Astrocyte of the spinal cord (primary cell): ENCODE results near the gene BCL6B.
A peak's percentile ranks its signal among the peaks of the same experiment; 100 is the strongest.
"Not testable (repeated sequence)": the region's sequence is repeated elsewhere in the genome, so short reads cannot be mapped to it uniquely, and the experiment has no call there.

Experiments used
- DNase-seq: peaks from one replicate; pipeline ENCODE4 v3.0.0; 2011; ENCODE audit warnings: low read depth, low spot score
- H3K4me3 ChIP-seq: 2 replicates; pipeline ENCODE4 v1.5.1; 2011; ENCODE audit warnings: low read depth, mild to moderate bottlenecking, low read length, moderate library complexity
- CTCF ChIP-seq: IDR thresholded peaks from 2 replicates; pipeline ENCODE4 v1.5.1; 2012; ENCODE audit warnings: low read depth, mild to moderate bottlenecking, low read length, inconsistent platforms
- in situ Hi-C: cut with HindIII; loops from 2 replicates; pipeline ENCODE4 v1.10.0; 2017; ENCODE audit warnings: low sequenced_read_pairs

BCL6B gene, protein sequence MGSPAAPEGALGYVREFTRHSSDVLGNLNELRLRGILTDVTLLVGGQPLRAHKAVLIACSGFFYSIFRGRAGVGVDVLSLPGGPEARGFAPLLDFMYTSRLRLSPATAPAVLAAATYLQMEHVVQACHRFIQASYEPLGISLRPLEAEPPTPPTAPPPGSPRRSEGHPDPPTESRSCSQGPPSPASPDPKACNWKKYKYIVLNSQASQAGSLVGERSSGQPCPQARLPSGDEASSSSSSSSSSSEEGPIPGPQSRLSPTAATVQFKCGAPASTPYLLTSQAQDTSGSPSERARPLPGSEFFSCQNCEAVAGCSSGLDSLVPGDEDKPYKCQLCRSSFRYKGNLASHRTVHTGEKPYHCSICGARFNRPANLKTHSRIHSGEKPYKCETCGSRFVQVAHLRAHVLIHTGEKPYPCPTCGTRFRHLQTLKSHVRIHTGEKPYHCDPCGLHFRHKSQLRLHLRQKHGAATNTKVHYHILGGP

GRCh38 chr17:7022781-7023571 is at the start of gene BCL6B:
BCL6B (plus strand) TSS chr17:7023050; CDS start chr17:7023672, 622 bp downstream.
- in situ Hi-C loops = no loop called here
- H3K4me3 ChIP-seq = peak within 1 kb of the TSS; percentile 15
- no peak for TF ChIP-seq CTCF
- no peak for DNase-seq

DNA sequence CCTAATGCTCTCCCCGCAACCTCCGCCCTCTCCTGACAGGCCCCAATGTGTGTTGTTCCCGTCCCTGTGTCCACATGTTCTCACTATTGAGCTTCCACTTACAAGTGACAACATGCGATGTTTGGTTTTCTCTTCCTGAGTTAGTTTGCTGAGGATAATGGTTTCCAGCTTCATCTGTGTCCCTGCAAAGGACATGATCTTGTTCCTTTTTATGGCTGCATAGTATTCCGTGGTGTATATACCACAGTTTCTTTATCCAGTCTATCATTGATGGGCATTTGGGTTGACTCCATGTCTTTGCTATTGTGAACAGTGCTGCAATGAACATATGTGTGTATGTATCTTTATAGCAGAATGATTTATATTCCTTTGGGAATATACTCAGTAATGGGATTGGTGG is 43.4 kb upstream of the BCL6B start:
- in situ Hi-C loops, DNase-seq, H3K4me3 ChIP-seq: not testable (repeated sequence)

DNA sequence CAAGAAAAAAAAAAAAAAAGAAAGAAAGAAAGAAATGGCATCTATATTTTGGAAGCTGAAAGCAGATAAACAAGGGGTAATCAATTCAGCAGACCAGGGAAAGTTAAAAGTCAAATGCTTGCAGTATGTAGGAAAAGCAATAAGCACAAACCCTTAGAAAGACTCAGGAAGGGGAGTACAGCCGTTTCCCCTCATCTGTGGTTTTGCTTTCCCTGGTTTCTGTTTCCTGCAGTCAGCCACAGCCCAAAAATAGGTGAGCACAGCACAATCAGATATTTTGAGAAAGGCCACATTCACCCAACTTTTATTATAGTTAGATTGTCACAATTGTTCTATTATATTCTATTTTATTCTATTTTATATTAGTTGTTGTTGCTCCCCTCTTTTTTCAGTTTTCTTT is 41.4 kb upstream of the BCL6B start:
- no peak for TF ChIP-seq CTCF
- no peak overlapping the region for H3K4me3 ChIP-seq
- in situ Hi-C loops = no loop called here
- DNase-seq = no peak

DNA sequence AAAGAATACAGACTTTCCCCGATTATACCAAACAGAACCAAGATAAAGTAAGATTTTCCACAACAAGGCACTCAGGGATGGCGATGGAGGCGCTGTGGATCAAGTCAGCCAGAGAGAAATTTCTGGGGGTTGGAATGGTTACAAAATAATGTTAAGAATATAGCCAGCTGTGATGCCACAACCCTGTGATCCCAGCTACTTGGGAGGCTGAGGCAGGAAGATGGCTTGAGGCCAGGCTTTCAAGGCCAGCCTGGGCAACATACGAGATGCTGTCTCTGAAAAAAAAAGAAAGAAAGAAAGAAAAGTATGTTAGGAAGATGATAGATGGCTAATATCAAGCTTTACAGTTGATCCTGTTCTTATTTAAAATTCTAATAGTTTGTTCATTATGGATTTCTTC is 37.6 kb upstream of the BCL6B start:
- H3K4me3 ChIP-seq = no peak overlapping the region
- in situ Hi-C loops = no loop called here
- no peak for TF ChIP-seq CTCF
- no peak for DNase-seq

DNA sequence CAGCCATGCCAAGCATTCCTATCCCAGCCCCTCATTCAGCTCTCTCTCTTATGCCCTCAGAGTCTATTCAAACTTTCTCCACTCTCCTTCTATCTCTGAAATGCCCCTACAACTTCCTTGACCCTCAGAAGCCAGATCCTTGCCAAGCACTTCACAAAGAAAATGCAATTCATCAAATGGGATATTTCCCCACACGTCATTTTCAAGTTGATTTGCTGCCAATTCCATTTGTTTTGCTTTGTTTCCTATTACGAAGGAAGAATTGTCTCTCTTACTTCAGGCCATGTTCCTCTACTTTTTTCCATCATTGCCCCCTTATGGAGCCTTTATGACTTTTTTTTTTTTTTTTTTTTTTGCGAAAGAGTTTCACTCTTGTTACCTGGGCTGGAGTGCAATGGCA is 36.2 kb upstream of the BCL6B start:
- no peak overlapping the region for H3K4me3 ChIP-seq

DNA sequence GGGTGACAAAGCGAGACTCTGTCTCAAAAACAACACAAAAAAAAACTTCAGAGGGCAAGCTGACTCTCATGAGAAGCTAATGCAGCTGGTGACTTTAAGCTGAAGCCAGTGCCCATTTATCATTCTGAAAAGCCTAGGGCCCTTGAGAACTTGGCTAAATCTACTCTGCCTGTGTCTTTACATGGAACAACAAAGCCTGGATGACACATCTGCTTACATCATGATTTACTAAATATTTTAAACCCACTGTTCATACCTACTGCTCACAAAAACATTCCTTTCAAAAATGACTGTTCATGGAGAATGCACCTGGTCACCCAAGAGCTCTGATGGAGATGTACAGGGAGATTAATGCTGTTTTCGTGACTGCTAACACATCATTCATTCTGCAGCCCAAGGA is 33.1 kb upstream of the BCL6B start:
- no peak for TF ChIP-seq CTCF
- DNase-seq = no peak
- in situ Hi-C loops = no loop called here
- H3K4me3 ChIP-seq = no peak overlapping the region

More for the DNA sequence above, 36.2 kb upstream of the BCL6B start:
- in situ Hi-C loops = no loop called here
- no peak for TF ChIP-seq CTCF
- DNase-seq = no peak

DNA sequence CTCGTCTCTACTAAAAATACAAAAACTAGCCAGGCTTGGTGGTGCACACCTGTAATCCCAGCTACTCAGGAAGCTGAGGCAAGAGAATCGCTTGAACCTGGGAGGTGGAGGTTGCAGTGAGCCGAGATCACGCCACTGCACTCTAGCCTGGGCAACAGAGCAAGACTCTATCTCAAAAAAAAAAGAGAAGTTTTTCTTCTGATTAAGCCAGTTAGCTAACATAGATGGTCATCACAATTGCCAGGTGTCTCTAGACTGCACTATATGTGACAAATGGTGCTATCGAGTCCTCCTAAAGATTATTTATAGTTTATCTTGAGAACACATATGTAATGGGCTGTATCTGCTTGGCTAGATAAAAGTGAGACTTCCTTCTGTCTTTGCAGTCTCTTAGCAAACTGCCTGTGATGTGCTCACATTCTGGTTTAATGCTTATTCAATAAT is 29.2 kb upstream of the BCL6B start:
- H3K4me3 ChIP-seq, DNase-seq, in situ Hi-C loops: not testable (repeated sequence)
